Embryonic facial prominence (tissue), 1 donor: Measurements from ENCODE around the gene NPY2R.

Experiments
- DNase-seq: peaks from one replicate; pipeline ENCODE4 v3.0.0-alpha.2; 2016; ENCODE audit errors: extremely low spot score

Gene NPY2R

DNA sequence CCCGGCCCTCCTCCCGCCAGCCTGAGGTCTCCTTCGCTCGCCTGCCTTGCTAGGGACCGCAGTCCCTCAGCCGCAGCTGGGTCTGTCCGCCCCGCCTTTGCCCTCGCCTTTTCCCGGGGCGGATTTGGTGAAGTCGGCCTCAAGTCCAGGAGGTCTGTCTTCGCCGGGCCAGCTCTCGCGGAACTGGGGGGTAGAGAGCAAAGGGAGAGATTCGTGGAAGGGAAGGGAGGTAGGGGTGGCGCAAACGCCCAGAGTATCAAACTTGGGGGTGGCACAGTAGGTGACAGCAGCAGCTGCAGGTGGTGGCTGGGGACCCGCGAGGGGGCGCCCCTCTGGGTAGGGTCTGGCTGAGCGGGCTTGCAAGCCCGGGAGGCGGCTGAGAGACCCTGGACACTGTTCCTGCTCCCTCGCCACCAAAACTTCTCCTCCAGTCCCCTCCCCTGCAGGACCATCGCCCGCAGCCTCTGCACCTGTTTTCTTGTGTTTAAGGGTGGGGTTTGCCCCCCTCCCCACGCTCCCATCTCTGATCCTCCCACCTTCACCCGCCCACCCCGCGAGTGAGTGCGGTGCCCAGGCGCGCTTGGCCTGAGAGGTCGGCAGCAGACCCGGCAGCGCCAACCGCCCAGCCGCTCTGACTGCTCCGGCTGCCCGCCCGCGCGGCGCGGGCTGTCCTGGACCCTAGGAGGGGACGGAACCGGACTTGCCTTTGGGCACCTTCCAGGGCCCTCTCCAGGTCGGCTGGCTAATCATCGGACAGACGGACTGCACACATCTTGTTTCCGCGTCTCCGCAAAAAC is at the start of gene NPY2R:
TSS of gene NPY2R (plus strand) at position 379 of the 797 bp plus-strand sequence. CDS start 5,304 bp downstream, outside the sequence.
- no peak for DNase-seq

- no peak for DNase-seq
Observed at GRCh38 chr4:155161357-155161756, 47.1 kb upstream of the NPY2R start.

DNA sequence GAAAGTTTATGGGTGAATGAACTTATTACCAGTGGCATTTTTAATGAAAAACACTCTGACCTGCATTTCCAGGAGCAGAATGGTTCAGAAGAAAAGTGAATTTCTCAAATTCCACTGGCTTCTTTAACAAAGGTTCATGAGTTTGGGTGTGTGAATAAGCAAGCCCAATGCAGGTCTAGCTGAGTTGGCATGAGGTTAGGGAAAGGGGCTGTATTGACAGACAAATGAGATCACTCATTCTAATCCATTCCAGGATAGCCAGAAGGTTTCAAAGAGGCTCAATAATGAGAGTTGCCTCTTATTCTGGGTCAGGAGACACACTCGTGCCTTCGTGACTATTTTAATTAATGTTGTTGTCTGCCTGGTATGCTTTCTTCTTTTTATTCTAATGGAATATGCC is 43.7 kb upstream of the NPY2R start:
- no peak for DNase-seq

DNA sequence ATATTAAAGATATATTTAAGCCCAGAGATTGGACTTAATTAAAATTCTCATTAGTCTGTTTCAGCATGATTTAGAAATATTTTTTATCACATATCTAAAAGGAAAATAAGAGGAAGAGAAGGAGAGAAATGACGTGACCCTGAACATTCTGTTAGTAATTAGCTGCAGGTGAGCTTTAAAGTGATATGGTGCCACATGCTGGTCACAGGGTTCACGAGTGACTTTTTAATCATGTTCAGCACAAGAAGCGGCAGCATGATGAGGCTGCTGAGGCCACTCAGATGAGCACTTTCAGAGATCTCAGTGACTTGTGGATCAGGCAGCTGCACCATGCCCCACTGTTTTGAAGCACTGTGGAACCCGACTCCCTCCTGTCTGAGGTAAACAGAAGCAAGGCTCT is 37.9 kb upstream of the NPY2R start:
- no peak for DNase-seq

DNA sequence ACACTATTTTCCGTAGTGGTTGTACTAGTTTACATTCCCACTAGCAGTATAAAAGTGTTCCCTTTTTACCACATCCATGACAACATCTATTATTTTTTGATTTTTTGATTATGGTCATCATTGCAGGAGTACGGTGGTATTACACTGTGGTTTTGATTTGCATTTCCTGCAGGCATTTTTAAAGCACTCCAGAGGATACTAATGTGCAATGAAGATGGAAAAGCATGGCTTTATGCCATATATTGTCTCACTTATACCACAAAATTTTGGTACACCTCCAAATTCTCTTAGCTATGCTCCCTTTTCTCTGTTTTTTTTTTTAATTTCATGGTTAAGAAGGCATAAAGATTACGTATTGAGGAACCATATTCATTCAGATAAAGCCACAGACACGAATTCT is 35.1 kb upstream of the NPY2R start:
- no peak for DNase-seq

DNA sequence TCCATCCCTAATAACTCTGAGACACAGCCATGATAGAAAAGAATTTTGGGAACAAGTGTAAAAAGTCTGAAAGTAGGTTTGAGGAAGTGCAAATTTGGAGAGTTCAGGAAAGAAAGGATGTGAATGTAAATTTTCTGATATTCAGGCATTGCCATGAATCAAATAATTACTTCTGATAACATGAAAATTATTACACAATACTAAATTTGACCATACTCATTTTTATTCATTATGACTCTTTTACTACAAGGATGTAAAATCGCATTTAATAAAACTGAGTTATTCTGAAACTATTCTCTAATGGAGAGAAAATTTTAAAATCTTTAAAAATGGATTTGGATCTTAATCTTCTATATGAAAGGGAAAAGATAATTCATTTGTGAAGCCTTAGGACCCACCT is 33.8 kb upstream of the NPY2R start:
- DNase-seq: no peak

DNA sequence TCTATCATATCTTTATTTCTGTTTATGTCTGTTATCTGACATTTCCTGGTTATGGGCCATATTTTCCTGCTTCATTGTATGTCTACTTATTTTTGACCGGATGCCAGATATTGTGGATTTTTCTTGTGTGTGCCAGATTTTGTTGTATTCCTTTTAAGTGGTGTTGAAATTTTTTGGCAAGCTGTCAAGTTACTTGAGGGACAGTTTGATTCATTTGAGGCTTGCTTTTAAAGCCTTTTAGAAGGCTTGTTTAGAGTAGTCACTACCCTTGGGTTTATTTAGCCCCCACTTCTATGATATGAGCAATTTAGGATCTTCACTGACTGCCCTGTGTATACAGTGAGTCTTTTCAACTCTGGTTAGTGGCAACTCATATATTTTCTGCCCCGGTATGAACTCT is 29.2 kb upstream of the NPY2R start:
- DNase-seq: no peak

- DNase-seq: no peak
Observed at GRCh38 chr4:155186972-155187371, 21.5 kb upstream of the NPY2R start.

DNA sequence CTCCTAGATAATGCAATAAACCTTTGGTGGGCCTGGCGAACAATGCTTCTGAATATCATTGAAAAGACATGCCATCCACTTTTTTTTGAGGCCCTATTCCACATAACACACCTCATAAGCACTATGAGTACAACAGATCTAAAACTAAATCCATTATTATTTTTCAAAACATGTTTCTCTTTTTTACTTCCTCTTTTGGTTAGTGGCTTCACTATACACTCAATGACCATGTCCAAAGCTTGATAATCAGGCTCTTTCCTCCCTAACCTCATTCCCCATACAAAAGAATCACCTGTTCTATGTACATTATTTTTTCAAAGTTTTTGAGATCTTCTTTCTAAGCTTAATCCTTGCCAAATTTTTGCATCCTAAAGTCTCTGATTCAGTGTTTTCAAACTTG is 20.4 kb upstream of the NPY2R start:
- no peak for DNase-seq

DNA sequence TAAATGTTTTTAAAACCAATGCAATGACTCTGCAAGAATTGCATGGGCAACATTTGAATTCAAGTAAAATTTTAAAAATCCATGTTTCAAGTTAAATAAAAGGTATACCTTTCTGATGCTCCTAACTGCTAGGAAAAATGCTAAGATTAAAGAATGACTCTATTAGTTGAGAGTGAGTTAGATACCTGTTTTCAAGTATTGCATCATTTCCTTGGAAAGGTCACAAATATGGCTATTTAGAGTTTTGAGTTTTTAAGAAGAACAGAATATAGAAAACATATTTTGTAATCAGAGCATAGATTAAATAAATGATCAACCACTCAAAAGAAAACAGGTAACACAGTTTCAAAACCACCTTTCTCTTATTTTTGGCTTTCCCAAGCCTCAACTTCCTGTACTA is 18.3 kb upstream of the NPY2R start:
- DNase-seq: no peak

- no peak for DNase-seq
Observed at GRCh38 chr4:155197757-155198156, 10.7 kb upstream of the NPY2R start.

DNA sequence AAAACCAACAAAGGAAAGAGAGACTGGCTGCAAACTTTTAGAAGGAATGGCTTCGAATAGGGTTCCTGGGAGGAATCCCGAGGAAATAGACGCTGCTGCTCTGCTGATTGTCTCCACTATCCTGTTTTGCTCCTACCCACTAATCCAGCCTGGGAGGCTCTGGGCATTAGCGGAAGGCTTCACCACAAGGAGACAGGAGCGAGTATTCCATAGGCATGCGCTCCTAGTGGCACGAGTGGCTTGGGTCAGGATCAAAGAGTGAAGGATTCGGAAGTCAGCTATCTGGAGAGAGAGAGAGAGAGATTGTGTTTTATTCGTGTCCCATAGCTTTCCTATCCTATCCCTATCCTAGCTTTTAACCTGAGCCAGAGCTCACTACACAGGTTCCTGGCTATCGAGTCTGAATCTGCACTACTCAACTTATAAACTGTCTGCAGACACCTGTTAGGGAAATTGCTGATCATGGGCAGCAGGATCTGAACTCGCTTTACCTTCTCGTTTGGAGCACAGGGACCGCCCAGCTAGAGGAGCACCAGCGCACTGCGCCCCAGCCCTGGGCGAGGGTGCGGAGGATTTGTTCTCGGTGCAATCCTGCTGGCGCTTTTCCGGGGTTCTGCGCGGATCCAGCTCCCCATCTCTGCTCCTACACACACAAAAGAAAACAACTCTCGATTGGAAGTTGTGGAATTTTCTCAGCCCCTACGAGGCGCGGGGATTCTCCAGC is 740 bp upstream of the NPY2R start:
- no peak for DNase-seq

GRCh38 chr4:155220025-155220424 is 11.6 kb downstream of the NPY2R start:
- no peak for DNase-seq

DNA sequence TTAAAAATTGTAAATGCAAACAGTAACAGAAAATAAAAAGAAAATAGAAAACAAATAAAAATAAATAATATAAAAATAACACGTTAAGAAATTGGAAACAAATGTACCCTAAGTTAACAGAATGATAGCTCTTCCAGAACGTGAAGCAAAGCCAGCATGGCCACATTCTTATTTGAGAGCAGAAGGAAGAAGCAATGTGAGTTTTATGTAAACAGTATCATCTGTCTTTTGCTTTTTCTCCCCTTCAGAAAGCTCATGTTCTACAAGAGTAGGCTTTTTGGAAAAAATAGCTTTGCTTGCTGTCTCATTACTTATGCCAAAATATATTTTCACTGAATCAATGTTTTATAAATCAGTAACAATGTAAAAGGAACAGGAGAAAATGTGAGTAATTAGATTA is 18.7 kb downstream of the NPY2R start:
- DNase-seq: no peak

DNA sequence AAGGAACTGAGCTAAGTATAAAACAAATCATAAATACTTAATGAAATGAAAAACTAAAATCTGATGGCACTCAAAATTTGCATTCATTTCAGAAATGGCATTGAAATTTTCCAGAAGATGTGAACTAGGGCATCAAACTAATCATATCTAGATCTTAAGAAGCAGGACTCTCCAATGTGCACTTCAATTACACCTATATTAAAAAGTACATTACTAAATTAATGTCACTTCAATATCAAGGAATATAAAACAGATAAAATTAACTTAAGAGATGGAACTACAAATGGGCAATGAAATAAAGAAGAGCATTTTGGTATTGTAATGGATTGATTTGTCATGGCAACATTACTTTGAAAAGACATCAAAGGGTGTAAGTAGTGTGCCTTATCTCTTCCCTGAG is 20.3 kb downstream of the NPY2R start:
- no peak for DNase-seq

- no peak for DNase-seq
Observed at GRCh38 chr4:155232432-155232831, 24.0 kb downstream of the NPY2R start.

GRCh38 chr4:155234206-155234605 is 25.8 kb downstream of the NPY2R start:
- no peak for DNase-seq

GRCh38 chr4:155237567-155237966 is 29.1 kb downstream of the NPY2R start:
- DNase-seq: no peak

- DNase-seq: no peak
Observed at GRCh38 chr4:155241225-155241624, 32.8 kb downstream of the NPY2R start.

- no peak for DNase-seq
Observed at GRCh38 chr4:155241664-155242063, 33.2 kb downstream of the NPY2R start.

DNA sequence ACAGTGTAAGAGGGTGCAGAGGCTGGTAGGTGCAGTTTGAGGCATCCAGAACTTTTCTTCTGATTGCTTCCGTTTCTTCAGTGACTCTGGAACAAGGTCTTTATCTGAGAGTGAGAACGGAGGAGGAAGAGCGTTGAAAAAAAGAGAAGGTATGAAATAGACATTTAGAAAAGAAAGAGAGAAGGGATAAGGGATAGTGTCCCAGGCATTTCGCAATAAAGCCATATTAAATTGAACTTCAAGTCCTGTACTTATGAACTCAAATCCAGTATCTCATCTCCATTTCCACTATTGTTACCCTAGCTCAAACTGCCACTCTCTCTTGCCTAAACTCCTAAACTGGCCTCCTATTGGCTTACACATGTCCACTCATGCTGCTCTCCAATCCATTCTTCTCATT is 36.7 kb downstream of the NPY2R start:
- DNase-seq: no peak

DNA sequence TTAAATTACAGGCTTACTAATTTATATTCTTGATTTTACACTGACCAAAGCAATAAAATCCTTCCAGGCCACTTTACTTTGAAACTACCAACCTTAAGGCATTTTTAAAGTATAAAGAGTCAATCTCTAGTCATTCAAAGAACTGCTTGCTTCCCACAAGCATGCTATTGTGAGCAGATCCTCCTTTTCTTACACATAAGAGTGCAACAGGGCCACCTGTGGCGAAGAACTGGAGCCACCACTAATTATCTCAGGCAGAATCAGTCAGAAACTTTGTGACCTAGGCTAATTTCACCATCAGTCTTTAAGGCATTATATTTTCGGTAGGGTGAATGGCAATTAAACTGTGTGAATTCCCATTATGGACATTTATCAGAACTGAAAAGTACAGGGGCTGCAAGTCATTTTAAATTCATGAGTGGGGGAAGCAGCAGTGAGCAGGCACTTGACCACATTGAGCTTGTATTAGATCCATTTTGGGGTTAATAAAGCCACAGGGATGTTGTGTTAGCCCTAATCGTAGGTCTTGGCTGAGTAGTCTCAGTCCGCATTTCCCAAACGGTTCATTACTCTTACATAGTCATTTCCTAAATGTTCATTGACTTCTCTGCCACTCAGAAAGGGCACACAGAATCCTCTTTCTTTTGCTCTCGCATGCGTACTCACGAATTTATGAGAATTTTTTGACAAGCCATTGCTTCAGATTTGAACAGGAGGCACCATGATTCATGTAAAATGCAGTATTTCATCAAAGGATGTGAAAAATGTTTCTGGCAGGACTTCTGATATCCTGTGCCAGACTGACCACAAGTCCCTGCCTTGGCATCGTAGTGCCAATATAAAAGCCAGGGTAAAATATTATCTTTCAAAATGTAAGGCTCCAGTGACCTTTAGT is 39.8 kb downstream of the NPY2R start:
- no peak for DNase-seq
